UCSD-AML1 (cell line): ENCODE data around the gene CCSER1.
"Not testable (repeated sequence)": the region's sequence is repeated elsewhere in the genome, so short reads cannot be mapped to it uniquely, and the experiment has no call there.

Source experiments
- DNase-seq: peaks from one replicate; lab custom pipeline; 2025; ENCODE audit not compliant: unreplicated experiment; lab: John Stamatoyannopoulos, UW

The CCSER1 gene

DNA sequence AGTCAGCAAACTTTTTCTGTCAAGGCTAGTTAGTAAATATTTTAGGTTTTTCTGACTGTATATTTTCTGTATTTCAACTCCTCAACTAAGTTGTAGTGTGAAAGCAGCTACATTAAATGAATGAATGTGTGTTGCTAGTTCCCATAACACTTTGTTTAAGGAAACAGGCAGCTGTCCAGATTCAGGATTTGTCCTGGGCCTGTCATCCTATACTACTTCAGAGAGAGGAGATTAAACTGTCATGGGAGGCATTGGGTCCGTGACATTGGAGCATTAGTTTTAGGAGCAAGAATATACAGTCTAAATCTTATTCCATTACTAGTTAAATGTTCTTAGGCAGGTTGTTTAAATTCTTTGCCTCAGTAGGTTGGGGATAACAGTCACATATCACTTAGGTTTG, 516.0 kb downstream of the CCSER1 start:
- no peak for DNase-seq

DNA sequence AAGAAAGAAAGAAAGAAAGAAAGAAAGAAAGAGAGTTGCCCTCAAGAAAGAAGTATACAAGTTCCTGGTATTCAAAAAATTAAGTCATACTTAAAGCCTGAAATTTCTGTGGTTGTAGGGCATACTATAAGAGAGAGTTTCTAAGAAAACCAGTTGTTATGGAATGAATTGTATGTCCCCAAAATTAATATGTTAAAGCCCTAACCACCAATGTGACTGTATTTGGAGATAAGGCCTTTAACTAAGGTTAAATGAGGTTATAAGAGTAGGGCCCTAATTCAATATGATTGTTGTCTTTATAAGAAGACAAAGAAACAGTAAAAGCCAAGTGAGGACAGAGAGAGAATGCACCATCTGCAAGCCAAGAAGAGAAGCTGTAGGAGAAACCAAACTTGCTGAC, 521.1 kb downstream of the CCSER1 start:
- DNase-seq: no peak

DNA sequence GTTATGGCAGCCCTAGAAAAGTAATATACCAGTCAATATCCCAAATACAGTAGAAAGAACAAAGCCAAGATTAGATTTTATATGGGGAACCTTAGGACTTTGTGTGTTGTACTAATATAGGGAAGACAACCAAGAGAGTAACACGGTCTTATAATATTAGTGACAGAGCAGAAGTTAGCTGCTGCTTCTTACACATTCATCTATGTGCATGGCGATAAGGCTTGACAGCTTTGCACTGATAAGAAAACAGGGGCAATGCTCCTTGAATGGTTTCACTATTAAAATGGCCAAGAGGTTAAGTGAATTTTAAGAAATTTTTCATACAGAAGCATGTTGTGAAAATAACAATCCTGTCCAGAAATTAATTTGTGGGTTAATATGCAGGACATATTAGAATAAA, 521.6 kb downstream of the CCSER1 start:
- DNase-seq: no peak

DNA sequence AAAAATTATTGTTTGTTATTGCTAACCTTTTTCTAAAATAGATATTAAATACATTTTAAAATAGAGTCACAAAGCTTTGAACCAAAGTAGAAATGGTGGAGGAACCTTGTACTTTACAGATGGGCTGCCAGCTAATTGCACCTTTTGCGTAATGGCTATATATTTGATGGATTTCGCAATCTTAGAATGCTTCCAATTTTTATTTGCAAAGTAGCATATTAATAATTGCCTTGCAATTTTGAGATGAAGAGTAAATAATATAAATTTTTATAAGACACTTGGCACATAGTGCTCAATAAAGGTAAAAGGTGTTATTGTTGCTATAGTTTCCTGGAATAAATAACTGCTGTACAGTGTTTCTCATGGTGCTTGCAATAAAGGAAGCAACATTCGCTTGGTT, 533.5 kb downstream of the CCSER1 start:
- DNase-seq: no peak

DNA sequence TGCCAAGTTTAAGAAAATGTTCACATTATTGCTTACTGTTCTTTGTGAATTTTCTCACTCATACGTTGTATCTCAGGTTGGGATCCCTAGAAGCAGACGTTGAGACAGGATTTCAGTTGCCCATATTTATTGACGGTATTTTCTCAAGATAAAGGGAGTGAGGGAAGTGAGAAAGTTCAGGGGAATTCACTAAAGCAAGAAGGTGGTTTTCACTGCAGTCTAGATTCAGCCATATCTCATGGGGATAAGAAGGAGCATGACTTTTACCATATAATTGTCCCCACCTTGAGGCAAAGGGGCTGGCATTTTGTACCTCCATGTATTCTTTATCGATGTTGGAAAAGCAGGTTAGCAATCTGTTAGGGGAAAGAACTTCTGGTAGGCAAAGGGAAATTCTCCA, 543.0 kb downstream of the CCSER1 start:
- no peak for DNase-seq

DNA sequence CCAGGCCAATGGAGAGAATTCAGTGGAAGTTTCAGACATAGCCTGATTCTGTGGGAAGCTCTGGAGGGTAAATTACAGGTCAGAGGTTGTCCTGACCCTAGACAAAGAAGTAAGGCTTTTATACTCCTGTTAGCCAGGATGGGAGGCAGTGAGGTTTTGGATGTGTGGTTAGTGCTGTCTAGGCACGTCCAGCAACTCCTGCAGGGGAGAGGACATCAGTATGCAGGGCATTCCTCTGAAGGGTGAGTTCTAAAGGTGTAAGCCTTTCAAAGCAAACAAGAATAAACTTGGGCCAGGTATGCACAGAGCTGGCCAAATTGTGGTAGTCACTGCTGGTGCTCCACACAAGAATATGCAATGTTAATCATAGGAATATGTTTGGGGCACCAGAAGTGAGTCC, 562.5 kb downstream of the CCSER1 start:
- DNase-seq: no peak

DNA sequence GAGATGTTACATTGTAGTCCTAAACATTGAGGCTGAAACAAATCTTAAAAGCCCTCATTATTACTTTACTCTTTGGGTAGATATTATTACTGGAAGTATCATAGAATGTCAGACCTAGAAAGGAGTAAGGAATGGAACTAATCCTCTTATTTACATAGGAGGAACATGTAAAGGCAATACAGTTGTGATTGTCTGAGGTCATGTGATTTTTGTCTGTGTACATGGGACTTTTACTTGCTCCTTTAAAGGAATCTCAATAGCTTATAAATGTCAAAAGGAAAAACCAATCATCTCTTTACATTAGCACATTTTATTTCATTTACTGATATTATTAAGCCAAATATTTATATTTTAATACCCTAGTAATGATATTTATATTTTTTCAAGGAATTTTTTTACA, 568.2 kb downstream of the CCSER1 start:
- no peak for DNase-seq

DNA sequence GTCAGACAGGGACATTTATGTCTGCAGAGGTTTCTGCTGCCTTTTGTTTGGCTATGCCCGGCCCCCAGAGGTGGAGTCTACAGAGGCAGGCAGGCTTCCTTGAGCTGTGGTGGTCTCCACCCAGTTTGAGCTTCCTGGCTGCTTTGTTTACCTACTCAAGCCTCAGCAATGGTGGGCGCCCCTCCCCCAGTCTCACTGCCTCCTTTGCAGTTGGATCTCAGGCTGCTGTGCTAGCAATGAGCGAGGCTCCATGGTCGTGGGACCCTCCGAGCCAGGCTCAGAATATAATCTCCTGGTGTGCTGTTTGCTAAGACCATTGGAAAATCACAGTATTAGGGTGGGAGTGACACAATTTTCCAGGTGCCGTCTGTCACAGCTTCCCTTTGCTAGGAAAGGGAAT, 578.3 kb downstream of the CCSER1 start:
- not testable (repeated sequence) for DNase-seq

DNA sequence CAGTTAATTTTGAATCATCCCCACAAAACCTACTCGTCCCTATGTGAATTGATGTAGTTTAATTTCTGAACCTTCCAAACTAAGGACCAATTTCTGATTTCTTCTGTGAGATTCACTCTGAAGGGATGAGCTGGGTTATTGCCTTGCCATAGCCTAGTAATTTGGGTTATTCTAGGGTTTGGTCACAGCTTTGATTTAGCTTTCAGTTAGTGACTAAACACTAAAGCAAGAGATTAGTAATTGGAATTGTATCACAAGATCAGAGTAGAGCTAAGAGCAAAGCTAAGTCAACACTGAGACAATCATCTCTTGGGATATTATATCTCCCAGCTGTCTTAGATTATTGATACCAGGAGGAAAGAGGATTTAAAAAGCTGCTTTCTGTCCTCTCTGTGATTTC, 588.0 kb downstream of the CCSER1 start:
- no peak for DNase-seq

DNA sequence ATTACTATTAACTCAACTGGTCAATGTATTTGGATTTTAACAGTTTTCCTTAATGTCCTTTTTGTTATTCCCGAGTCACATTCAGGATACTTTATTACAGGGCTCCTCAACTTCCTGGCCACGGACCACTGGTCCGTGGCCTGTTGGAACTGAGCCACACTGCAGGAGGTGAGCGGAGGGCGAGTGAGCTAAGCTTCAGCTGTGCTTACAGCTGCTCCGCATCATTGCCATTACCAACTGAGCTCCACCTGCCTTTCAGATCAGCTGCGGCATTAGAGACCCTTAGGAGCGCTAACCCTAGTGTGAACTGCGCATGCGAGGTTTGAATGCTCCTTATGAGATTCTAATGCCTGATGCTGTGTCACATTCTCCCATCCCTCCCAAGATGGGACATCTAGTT, 591.7 kb downstream of the CCSER1 start:
- DNase-seq: no peak

DNA sequence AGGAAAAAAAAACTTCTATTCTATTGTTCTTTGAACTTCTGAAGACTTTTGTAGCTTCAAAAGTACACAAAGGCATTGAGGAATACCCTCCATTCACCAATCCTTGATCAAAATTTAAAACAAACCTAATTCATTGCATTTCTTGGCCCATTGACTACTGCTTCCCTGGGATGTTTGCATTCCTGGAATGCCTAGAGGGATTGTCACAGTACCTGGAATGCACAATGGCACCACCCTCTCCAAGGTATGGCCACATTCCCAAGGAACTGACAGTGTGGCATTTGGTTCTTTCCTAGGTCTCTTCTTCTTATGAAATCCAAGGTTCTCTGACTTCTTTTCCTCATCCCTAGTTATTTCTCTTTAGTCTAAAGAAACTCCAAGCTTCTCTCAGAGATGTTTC, 600.7 kb downstream of the CCSER1 start:
- no peak for DNase-seq

DNA sequence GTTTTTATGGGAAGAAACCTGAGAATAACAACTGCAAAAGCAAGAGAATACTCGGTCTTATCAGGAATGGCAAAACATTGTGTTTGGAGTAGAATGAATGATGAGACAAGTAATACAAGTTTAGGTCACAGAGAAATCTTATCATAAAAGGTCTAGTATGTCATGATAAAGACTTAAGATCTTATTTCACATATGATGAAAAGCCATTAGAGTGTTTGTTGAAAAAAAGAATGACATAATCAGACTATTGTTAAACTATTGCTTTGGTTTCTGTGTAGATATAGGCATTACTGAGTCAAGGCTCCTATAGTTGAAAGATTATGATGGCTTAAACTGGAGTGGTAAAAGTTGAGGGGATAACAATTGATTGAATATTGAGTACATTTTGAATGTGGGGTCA, 603.6 kb downstream of the CCSER1 start:
- DNase-seq: no peak

DNA sequence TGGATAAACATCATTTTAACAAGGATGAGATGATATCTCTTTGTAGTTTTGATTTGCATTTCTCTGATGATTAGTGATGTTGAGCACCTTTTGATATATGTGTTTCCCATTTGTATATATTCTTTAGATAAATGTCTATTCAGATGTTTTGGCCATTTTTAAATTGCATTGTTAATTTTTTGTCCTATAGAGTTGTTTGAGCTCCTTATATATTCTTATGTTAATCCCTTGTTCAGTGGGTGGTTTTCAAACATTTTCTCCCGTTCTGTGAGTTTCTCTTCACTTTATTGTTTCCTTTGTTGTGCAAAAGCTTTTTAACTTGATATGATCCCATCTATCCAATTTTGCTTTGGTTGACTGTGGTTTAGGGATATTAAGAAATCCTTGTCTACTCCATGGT, 606.0 kb downstream of the CCSER1 start:
- no peak for DNase-seq

DNA sequence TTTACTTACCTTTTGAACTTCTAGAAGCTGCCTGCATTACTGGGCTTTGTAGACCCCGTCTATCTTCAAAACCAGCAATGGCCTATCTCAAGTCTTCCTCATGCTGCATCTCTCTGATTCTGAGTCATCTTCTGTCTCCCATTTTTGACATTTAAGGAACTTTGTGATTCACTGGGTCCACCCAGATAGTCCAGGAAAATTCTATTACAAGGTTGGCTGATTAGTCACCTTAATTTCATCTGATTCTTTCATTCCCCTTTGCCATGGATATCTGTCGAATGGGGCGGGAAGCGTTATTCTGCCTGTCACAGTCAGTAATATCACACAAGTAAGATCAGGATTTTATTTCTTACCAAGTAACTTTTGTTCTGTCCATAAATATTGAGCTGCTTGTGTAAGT, 618.0 kb downstream of the CCSER1 start:
- no peak for DNase-seq

DNA sequence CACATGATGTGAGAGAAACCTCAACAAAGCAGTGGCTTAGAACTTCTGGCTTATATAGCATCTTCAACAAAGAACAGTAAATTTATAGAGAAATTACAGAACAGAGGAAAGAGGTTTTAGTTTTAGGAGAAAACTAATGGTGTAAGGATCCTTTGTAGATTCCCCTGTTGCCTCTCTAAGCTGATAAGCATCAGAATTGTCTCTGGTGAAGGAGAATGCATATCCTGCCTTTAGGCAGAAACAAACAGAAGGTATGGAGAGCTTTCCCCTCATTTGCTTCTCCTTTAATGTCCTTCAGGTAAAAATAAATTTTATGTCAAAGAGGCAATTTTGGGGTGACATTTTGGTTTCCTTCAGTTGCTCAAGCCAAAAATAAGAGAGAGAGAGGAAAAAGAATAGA, 625.9 kb downstream of the CCSER1 start:
- DNase-seq: no peak

DNA sequence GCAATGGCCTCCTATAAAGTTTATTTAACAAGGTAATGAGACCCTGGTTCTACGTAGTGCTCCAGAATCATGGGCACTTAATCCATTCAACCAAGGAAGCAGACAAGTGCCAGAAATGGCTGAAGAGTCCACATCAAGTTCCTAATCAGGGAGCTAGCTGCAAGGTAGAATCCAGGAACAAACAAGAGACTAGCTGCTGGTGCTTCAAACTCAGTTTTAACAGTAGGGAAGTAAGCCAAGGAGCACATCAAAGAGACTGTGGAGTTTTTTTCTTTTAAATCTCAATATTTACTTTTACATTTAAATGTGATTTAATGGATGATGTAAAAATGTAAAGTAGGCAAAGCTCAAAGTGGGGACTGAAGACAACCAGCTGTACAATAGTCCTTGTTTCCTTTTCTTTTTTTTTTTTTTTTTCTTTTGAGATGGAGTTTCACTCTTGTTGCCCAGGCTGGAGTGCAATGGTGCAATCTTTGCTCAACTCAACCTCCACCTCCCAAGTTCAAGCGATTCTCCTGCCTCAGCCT, 630.4 kb downstream of the CCSER1 start:
- no peak for DNase-seq

DNA sequence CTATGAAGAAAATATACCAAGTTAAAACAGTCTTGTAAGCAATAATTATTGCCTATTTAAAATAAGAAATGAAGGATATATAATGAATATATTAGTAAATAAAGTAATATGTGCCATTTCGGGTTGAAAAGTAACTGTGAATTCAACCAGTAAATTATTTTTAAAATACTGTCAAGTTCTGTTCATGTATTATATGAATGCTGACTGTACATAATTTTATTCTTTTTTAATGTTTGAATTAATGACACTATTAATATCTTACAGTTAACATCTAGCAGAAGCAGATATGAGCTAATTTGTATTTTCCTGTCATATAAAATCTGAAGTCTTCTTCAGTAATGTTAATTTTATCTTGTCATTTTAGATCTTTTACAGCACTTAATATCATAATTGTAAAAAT, 632.9 kb downstream of the CCSER1 start:
- no peak for DNase-seq

DNA sequence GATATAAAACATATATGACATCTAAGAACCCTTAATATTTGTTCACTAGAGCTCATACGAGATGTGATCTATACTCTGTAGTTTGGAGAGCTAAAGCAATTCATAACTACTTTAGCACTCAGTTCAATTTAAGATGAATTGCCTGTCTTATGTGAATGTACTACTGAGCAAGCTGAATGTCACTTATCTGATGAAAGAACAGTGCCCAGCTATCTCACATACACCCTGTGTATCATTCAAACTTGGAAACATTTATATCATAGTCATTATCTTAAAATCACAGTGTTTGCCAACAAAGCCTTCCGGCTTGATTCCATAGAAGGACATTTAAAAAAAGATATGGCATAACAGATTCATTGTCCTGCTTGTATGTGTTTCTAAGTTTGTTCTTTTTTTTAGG, 639.6 kb downstream of the CCSER1 start:
- no peak for DNase-seq

DNA sequence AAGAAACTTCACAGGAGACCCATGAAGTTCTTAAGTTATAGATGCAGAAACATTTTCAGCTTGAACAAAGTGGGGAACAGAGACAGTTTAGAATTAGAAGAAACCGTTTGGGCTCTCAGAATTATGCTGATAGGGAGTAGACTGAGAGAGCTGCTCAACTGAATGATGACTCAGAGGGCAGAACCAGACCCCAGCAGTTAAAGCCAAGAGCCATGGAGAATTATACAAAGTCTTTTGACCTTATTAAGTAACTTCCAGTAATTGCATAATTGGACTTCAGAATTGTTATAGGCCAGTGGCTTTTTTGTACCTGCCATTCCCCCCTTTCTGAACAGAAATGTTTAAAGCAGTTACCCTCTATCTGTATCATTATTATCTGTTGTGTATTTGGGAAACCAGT, 642.1 kb downstream of the CCSER1 start:
- no peak for DNase-seq

DNA sequence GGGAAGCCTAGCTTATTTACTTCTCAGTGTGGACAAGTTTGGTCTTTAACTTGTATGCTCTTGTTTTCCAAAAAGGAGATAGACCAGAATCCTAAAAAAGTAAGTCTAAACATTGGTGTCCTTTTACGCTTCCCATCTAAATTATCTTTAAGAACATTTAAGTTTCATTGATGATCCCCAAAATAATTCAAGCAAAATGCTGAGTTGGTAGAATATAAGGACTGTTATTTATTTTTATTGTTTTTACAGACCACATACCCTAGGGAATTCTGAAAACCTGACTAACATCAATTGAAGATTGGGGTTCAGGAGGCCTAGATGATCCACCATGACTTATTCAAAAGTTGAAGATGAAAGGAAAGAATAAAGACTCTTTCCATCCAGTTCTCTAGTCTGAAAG, 653.0 kb downstream of the CCSER1 start:
- no peak for DNase-seq

DNA sequence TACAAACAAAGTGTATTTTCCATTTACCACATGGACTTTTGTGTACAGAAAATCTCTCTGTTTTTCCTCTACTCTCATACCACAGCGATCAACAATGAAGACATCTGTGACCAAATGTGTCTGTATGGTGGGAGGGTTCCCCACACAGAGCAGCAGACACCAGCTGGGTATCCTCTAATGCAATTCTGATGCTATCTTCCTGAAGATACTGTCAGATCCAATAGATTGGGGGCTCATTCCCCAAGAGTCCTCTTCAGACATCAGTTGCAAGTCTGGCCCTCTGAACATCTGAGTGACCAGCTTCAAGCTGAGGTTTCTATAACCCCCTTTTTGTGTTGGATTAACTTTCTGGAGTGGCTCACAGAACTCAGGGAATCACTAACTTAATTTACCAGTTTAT, 659.4 kb downstream of the CCSER1 start:
- DNase-seq: no peak

DNA sequence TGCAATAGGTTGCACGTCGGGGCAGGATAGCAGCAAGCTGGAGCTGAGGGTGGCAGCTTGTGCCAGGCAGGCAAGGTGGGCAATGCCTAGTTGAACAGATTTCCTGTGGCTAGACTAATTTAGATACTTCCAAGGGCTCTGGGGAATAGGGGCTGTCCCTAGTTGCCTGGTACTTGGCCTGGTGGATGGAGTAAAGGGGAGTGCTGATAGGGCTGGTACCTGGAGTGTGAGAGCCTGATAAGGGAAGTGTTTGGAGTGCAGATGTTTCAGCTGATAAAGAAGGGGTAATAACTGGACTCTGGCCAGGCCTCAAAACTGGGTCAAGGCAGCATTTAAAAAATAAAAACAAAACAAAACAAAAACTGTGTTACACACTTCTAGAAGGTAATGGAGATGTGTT, 665.5 kb downstream of the CCSER1 start:
- no peak for DNase-seq

DNA sequence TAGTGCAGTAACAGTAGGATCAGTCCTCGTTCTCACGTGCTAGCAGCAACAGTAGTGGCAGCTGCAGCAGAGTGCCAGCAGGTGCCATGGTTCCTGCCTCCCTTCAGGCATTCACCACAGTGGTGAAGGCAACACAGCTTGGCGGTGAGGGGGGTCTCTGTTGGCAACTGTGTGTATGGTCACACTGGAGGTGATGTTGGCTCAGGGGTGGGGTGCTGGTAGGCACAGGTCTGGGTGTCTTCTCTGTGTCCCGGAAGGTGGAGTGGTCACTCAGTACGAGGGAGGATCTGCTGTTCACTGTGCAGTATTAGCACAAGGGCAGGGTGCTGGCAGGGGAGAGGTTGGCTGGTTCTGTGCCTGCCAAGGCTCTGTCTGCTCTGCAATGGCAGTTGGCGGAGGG, 671.8 kb downstream of the CCSER1 start:
- DNase-seq: no peak

DNA sequence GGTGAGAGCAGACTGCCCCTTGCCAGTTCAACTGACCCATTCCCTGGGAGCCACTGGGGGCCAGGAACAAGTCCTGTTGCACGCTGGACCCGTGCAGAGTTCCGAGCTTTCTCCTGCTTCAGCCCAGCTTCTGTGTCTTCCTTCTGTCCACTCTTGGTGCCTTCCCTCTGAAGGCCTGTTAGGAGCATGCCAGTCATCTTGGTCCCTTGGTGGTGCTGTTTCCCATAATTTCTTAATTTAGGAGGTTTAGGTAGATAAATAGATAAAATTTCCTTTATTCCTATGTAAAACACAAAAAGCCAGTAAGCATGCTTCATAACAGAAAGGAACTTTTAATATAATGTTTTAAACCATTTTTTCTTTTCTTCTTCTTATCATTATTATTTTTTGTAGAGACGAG, 672.7 kb downstream of the CCSER1 start:
- no peak for DNase-seq
